ENCODE results near the gene TCN1. TPM values are rescaled to one million over a fixed set of nuclear protein-coding genes. Genes with fewer than 3 reads are reported as not detected.

Gene TCN1
- total and polyA plus RNA-seq, 9 of the 15 experiments (the other 6 are each of a cell fraction or from before 2014, with no cell fraction given) = 0.63 to 25.9 (median 8.0) TPM

- peak in 1 of 3 experiments; percentile 53; a peak in 2 of 6 replicates for TF ChIP-seq ZBTB11 (CRISPR knock-in tag; IDR thresholded peaks at IDR 0.05)
- TF ChIP-seq, protein P1, sequence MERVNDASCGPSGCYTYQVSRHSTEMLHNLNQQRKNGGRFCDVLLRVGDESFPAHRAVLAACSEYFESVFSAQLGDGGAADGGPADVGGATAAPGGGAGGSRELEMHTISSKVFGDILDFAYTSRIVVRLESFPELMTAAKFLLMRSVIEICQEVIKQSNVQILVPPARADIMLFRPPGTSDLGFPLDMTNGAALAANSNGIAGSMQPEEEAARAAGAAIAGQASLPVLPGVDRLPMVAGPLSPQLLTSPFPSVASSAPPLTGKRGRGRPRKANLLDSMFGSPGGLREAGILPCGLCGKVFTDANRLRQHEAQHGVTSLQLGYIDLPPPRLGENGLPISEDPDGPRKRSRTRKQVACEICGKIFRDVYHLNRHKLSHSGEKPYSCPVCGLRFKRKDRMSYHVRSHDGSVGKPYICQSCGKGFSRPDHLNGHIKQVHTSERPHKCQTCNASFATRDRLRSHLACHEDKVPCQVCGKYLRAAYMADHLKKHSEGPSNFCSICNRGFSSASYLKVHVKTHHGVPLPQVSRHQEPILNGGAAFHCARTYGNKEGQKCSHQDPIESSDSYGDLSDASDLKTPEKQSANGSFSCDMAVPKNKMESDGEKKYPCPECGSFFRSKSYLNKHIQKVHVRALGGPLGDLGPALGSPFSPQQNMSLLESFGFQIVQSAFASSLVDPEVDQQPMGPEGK (CRISPR knock-in tag; IDR thresholded peaks at IDR 0.05; ENCODE audit: borderline replicate concordance) = no peak
- 0 out of 2 replicates have a peak, but pooled peaks have one; percentile 52 for TF ChIP-seq LEF1 (IDR thresholded peaks at IDR 0.05)
- TF ChIP-seq ZMIZ1 (IDR thresholded peaks at IDR 0.05; ENCODE audit: low read depth in 2 of 2, low read length in 2 of 2) = peak in 1 of 2 experiments; percentile 21; a peak in 1 of 4 replicates
- TF ChIP-seq, protein P2, sequence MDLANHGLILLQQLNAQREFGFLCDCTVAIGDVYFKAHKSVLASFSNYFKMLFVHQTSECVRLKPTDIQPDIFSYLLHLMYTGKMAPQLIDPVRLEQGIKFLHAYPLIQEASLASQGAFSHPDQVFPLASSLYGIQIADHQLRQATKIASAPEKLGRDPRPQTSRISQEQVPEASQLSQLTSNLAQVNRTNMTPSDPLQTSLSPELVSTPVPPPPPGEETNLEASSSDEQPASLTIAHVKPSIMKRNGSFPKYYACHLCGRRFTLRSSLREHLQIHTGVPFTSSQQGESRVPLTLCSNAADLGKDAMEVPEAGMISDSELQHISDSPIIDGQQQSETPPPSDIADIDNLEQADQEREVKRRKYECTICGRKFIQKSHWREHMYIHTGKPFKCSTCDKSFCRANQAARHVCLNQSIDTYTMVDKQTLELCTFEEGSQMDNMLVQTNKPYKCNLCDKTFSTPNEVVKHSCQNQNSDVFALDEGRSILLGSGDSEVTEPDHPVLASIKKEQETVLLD (IDR thresholded peaks at IDR 0.05) = peak; percentile 74; the same call in 1 of the 2 replicates
- TF ChIP-seq MTA2 (IDR thresholded peaks at IDR 0.05; ENCODE audit: low read depth) = peak; percentile 30; the same call in 1 of the 2 replicates
- peak; percentile 39; the same call in 1 of the 2 replicates for TF ChIP-seq L3MBTL2 (IDR thresholded peaks at IDR 0.05)
- no peak for TF ChIP-seq NRF1 (conservative IDR thresholded peaks at IDR 0.05 in 1 of 2, IDR thresholded peaks at IDR 0.05 in 1 of 2)
- TF ChIP-seq MLLT1 (IDR thresholded peaks at IDR 0.05) = 0 out of 4 replicates have a peak, but pooled peaks of 1 of the 2 experiments have one; percentile 16
- 0 out of 2 replicates have a peak, but pooled peaks have one; percentile 24 for TF ChIP-seq FOXJ2 (tag; IDR thresholded peaks at IDR 0.05)
- peak; percentile 65 for TF ChIP-seq ZNF316 (IDR thresholded peaks at IDR 0.05)
- peak; percentile 89 for TF ChIP-seq MEF2A (IDR thresholded peaks at IDR 0.05; ENCODE audit: control insufficient read depth, low read depth, low read length)
These were observed 8.6 kb downstream of the TCN1 start (continued) for GRCh38 chr11:59857439-59858434.

Data from K562 (cell line).